Ishikawa (cell line): ENCODE data around the gene ZZZ3.

Experiments
- CEBPB ChIP-seq: IDR thresholded peaks from 2 replicates; pipeline ENCODE4 v1.6.1; 2012
- CREB1 ChIP-seq: IDR thresholded peaks from 2 replicates; pipeline ENCODE4 v1.6.1; 2012; ENCODE audit warnings: low read depth
- EGR1 ChIP-seq: IDR thresholded peaks from 2 replicates; pipeline ENCODE4 v1.6.1; 2012
- EP300 ChIP-seq: IDR thresholded peaks from 2 replicates; pipeline ENCODE4 v1.6.1; 2012; ENCODE audit warnings: borderline replicate concordance
- FOXM1 ChIP-seq: IDR thresholded peaks from 2 replicates; pipeline ENCODE4 v1.6.1; 2012; ENCODE audit warnings: low read depth, borderline replicate concordance
- MAX ChIP-seq: IDR thresholded peaks from 2 replicates; pipeline ENCODE4 v1.6.1; 2012
- NFIC ChIP-seq: IDR thresholded peaks from 2 replicates; pipeline ENCODE4 v1.6.1; 2012
- RAD21 ChIP-seq: IDR thresholded peaks from 2 replicates; pipeline ENCODE4 v1.6.1; 2012; ENCODE audit warnings: low read depth
- REST ChIP-seq: IDR thresholded peaks from 2 replicates; pipeline ENCODE4 v1.6.1; 2012; ENCODE audit warnings: low read depth, mild to moderate bottlenecking
- TAF1 ChIP-seq: IDR thresholded peaks from 2 replicates; pipeline ENCODE4 v1.6.1; 2012; ENCODE audit warnings: low read depth, mild to moderate bottlenecking
- TCF12 ChIP-seq: IDR thresholded peaks from 2 replicates; pipeline ENCODE4 v1.6.1; 2012; ENCODE audit warnings: low read depth
- TEAD4 ChIP-seq: IDR thresholded peaks from 2 replicates; pipeline ENCODE4 v1.6.1; 2012
- USF1 ChIP-seq: IDR thresholded peaks from 2 replicates; pipeline ENCODE4 v1.6.1; 2012
- YY1 ChIP-seq: IDR thresholded peaks from 2 replicates; pipeline ENCODE4 v1.6.1; 2012; ENCODE audit warnings: low read depth
- ZBTB7A ChIP-seq: IDR thresholded peaks from 2 replicates; pipeline ENCODE4 v1.6.1; 2012; ENCODE audit warnings: low read depth

ZZZ3 gene

GRCh38 chr1:77716065-77716464 lies 33.6 kb upstream of the ZZZ3 start:
- no peak for TF ChIP-seq EP300
- no peak for TF ChIP-seq USF1
- no peak for TF ChIP-seq NFIC
- no peak for TF ChIP-seq YY1
- no peak for TF ChIP-seq TCF12
- TF ChIP-seq CEBPB, result no peak
- no peak for TF ChIP-seq EGR1
- TF ChIP-seq ZBTB7A, result no peak
- TF ChIP-seq TEAD4, result no peak
- no peak for TF ChIP-seq CREB1
- no peak for TF ChIP-seq REST
- no peak for TF ChIP-seq RAD21
- TF ChIP-seq MAX, result no peak
- TF ChIP-seq FOXM1, result no peak

- no peak for TF ChIP-seq TEAD4
Observed at GRCh38 chr1:77709727-77710126, 27.3 kb upstream of the ZZZ3 start.

- TF ChIP-seq CREB1 (no peak), EP300 (no peak), EGR1 (no peak), TCF12 (no peak), MAX (no peak), CEBPB (no peak), TEAD4 (no peak), REST (no peak), TAF1 (no peak), YY1 (no peak), FOXM1 (no peak), ZBTB7A (no peak), NFIC (no peak), USF1 (no peak), RAD21 (no peak)
Observed at GRCh38 chr1:77706321-77706720, 23.9 kb upstream of the ZZZ3 start.

GRCh38 chr1:77704736-77705135 lies 22.3 kb upstream of the ZZZ3 start:
- TF ChIP-seq YY1 (no peak), TAF1 (no peak), CREB1 (no peak), FOXM1 (no peak), NFIC (no peak), TCF12 (no peak), EP300 (no peak), ZBTB7A (no peak), EGR1 (no peak), USF1 (no peak), REST (no peak), RAD21 (no peak), CEBPB (no peak), MAX (no peak), TEAD4 (no peak)
